RWPE1 (cell line): ENCODE measurements around the gene SRGAP3.
A peak's percentile ranks its signal among the peaks of the same experiment; 100 is the strongest.

Experiments used
- CTCF ChIA-PET: fragments of 350-600 bp; sonication (Branson Sonifier 250); formaldehyde crosslinking; extraction: SDS; loops from one replicate; lab custom pipeline; 2021; lab: Yijun Ruan, JAX
- POLR2A ChIA-PET: fragments of 400-600 bp; formaldehyde crosslinking; extraction: SDS; loops from one replicate; lab custom pipeline; 2020; ENCODE audit warnings: antibody characterized with exemption; ENCODE audit not compliant: low non-redundant PET; lab: Yijun Ruan, JAX
- DNase-seq: peaks from one replicate; pipeline ENCODE4 v3.0.0; 2012; ENCODE audit warnings: low spot score
- H3K27ac ChIP-seq: fragments of 450-650 bp; 2 replicates; pipeline ENCODE4 v1.5.1; 2017
- CTCF ChIP-seq: fragments of 450-650 bp; conservative IDR thresholded peaks from 2 replicates; pipeline ENCODE4 v1.5.1; 2017; ENCODE audit warnings: low read depth, mild to moderate bottlenecking

Gene SRGAP3

GRCh38 chr3:8987645-8988383 lies 261.6 kb downstream of the SRGAP3 start:
- ChIA-PET CTCF (interaction anchor here (0.6 to 1.8 kb wide), 7 partner anchors 12 to 396 kb away, joined by 3 to 16 read pairs (median 4); no protein-coding TSS in a partner anchor), POLR2A (no interaction called here)
- DNase-seq, result peak; percentile 55

GRCh38 chr3:8987226-8987625 lies 262.2 kb downstream of the SRGAP3 start:
- no peak for DNase-seq
- CTCF ChIA-PET, result interaction anchor here (0.6 to 1.8 kb wide), 8 partner anchors 13 to 396 kb away, joined by 3 to 16 read pairs (median 4); no protein-coding TSS in a partner anchor
- H3K27ac ChIP-seq, result no peak overlapping the region
- TF ChIP-seq CTCF, result no peak
- POLR2A ChIA-PET, result no interaction called here

More at GRCh38 chr3:8987645-8988383, 261.6 kb downstream of the SRGAP3 start:
- no peak overlapping the region for H3K27ac ChIP-seq
- TF ChIP-seq CTCF, result peak; percentile 81

- no peak for TF ChIP-seq CTCF
- CTCF ChIA-PET, result interaction anchor here (1.5 kb wide), 1 partner anchor 316 kb away, joined by 8 read pairs; no protein-coding TSS in a partner anchor
These were observed 262.7 kb downstream of the SRGAP3 start for GRCh38 chr3:8986741-8987140.

GRCh38 chr3:8985876-8986275 lies 263.6 kb downstream of the SRGAP3 start:
- H3K27ac ChIP-seq, result no peak overlapping the region
- no peak for TF ChIP-seq CTCF
- ChIA-PET CTCF (interaction anchor here (0.9 to 1.5 kb wide), 2 partner anchors 262 to 317 kb away, joined by 3 to 8 read pairs; no protein-coding TSS in a partner anchor), POLR2A (no interaction called here)
- no peak for DNase-seq

More at GRCh38 chr3:8986741-8987140, 262.7 kb downstream of the SRGAP3 start:
- no peak for DNase-seq
- no peak overlapping the region for H3K27ac ChIP-seq
- POLR2A ChIA-PET, result no interaction called here

- ChIA-PET CTCF (interaction anchor here (0.9 kb wide), 1 partner anchor 263 kb away, joined by 3 read pairs; no protein-coding TSS in a partner anchor), POLR2A (no interaction called here)
- H3K27ac ChIP-seq, result no peak overlapping the region
- no peak for DNase-seq
- TF ChIP-seq CTCF, result no peak
These were observed 264.0 kb downstream of the SRGAP3 start for GRCh38 chr3:8985411-8985831.

GRCh38 chr3:8984526-8984925 lies 264.9 kb downstream of the SRGAP3 start:
- H3K27ac ChIP-seq, result no peak overlapping the region
- no peak for DNase-seq
- ChIA-PET CTCF (no interaction called here), POLR2A (no interaction called here)
- TF ChIP-seq CTCF, result no peak
